22Rv1 (cell line): ENCODE results near the gene ROR1.

Source experiments
- ZFX ChIP-seq: fragments of 450-650 bp; IDR thresholded peaks from 2 replicates; pipeline ENCODE4 v1.6.1; 2017; ENCODE audit warnings: antibody characterized with exemption, borderline replicate concordance
- TF ChIP-seq, protein P1 (sequence below): fragments of 450-650 bp; IDR thresholded peaks from 2 replicates; pipeline ENCODE4 v1.5.1; 2017; ENCODE audit warnings: mild to moderate bottlenecking

DNA sequence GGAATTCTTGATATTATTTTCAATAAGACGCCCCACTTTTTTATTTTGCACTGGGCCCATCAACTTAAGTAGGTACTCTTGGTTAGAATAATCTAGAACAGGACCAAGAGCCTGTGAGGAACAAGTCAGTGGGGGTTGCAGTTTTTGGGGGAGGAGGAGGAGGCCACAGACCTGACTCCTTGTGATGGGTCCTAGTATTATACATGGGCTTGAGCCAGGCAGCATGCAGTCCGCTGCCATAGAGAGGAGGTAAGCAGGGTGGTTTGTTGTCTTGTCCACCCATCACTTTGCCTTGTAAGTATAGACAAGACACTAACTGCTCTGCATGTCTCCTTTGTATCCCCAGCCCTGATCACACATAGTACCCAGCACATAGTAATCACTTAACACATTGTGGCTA lies 24.5 kb downstream of the ROR1 start:
- TF ChIP-seq, protein P1, sequence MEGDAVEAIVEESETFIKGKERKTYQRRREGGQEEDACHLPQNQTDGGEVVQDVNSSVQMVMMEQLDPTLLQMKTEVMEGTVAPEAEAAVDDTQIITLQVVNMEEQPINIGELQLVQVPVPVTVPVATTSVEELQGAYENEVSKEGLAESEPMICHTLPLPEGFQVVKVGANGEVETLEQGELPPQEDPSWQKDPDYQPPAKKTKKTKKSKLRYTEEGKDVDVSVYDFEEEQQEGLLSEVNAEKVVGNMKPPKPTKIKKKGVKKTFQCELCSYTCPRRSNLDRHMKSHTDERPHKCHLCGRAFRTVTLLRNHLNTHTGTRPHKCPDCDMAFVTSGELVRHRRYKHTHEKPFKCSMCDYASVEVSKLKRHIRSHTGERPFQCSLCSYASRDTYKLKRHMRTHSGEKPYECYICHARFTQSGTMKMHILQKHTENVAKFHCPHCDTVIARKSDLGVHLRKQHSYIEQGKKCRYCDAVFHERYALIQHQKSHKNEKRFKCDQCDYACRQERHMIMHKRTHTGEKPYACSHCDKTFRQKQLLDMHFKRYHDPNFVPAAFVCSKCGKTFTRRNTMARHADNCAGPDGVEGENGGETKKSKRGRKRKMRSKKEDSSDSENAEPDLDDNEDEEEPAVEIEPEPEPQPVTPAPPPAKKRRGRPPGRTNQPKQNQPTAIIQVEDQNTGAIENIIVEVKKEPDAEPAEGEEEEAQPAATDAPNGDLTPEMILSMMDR = no peak
- no peak for TF ChIP-seq ZFX
